ENCODE data around the gene PRDM16.

Gene PRDM16

GRCh38 chr1:3070644-3071564 is 1.9 kb downstream of the PRDM16 start:
- DNase-seq: no peak

- DNase-seq: no peak
Measured at GRCh38 chr1:3071565-3072390, 2.8 kb downstream of the PRDM16 start.

DNA sequence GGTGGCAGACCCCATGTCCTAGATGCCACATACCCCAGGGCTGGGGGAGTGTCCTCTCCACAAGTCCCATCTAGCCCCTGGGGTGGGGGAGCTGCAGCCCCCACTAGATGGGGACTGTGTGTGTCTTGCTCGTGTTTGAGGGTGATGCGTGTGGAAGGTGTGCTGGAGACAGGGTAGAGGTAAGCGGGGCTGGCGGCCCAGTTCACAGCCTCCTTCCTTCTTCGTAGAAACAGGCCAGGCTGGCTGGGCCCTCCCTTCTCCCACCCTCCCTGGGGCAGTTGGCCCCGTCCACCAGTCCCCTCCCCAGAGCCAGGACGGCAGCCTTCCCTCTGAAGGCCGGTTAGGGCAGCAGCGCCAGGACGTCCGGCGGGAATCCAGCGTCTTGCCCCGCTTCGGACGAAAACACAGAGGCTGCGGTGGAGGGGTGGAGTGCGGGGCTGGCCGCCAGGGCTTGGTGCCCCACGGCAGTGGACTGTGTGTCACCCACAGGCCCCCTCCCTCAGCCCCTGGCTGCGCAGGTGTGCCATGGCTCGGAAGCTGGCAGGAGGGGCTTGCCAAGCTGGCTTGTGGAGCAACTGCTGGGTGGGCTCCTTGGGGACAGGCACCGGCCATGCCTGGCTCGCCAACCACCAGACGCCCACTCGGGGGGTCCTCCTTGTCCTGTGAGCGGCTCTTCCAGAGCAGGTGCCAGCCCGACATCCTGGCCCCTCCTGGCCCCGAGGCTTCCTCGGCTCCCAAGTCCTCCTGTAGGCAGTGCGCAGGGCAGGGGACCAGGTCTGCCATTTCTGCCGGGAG is 3.6 kb downstream of the PRDM16 start:
- DNase-seq: no peak

GRCh38 chr1:3073186-3073488 is 4.1 kb downstream of the PRDM16 start:
- no peak for DNase-seq

GRCh38 chr1:3073489-3074296 is 4.7 kb downstream of the PRDM16 start:
- no peak for DNase-seq

GRCh38 chr1:3074297-3074741 is 5.3 kb downstream of the PRDM16 start:
- DNase-seq: no peak

- DNase-seq: no peak
Measured at GRCh38 chr1:3074800-3075199, 5.8 kb downstream of the PRDM16 start.

DNA sequence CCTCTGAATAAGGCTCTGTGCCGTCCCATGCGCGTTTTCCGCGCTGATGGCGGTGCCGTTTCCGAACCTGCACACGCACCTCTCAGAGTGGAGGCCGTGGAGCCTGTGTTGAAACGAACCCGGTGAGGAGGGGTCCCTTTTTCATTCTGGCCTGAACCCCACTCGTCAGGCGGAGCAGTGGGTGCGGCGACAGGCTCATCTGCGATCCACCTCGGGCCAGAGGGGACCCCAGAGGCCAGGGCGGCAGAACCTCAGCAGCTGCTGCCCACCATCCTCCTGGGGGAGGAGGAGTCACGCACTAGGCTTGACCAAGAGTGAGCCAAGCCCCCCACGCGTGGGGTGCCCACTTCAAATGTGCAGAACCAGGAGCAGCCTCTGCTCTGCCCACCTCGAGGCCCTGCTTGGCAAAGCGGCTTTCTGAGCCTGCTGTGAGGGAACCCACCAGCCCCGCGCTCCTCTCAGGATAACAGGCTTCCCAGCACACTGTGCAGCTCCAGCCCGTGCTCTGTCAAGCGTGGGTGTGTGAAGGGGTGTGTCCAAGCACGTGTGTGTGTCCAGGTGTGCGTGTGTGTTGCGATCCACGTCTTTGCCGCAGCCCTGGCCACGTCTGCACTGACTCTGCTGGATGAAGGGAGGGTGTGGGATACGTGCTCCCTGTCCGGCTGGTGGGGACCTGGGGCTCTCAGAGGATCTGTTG is 6.8 kb downstream of the PRDM16 start:
- no peak for DNase-seq

GRCh38 chr1:3076363-3076740 is 7.3 kb downstream of the PRDM16 start:
- DNase-seq: no peak

- DNase-seq: no peak
Measured at GRCh38 chr1:3077081-3077480, 8.1 kb downstream of the PRDM16 start.

DNA sequence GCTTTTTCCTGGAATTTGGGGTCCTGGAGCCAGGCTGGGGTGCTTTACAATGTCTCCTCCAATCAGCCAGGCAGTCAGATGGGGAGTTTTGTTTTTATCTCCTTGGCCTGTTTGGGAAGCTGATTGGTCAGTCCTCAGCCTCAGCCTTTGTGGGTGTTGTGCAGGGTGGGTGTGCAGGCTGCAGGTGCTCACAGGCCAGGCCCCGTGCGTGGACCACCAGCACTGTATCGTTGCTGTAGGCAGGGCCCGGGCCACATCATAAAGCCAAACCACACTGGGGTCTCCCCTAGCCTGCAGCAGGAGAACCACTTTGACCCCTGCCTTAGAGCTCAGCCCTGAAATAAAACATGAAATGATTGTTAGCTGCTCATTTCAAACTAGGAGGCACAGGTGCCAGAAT is 8.6 kb downstream of the PRDM16 start:
- DNase-seq: no peak

GRCh38 chr1:3078430-3078861 is 9.4 kb downstream of the PRDM16 start:
- no peak for DNase-seq

DNA sequence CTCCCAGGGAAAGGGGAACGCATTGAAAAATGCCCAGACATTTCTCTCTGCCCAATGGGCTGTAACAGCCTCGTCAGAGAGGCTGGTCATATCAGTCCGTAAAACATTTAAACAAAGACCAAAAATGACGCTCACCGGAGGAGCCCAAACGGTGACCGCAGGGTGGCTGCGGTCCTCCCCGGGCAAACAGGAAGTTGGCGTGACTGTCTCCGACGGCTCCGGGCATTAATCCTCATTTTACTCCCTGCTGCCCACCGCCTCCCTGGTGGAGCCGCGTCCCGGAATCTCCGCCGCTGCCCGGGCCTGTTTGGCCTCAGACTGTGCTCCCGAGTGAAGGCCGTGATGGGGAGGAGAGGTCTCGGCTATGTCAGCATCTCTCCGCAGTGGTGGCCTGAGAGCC is 9.9 kb downstream of the PRDM16 start:
- no peak for DNase-seq

- DNase-seq: no peak
Measured at GRCh38 chr1:3079381-3080052, 10.5 kb downstream of the PRDM16 start.

- no peak for DNase-seq
Measured at GRCh38 chr1:3080053-3080955, 11.3 kb downstream of the PRDM16 start.

DNA sequence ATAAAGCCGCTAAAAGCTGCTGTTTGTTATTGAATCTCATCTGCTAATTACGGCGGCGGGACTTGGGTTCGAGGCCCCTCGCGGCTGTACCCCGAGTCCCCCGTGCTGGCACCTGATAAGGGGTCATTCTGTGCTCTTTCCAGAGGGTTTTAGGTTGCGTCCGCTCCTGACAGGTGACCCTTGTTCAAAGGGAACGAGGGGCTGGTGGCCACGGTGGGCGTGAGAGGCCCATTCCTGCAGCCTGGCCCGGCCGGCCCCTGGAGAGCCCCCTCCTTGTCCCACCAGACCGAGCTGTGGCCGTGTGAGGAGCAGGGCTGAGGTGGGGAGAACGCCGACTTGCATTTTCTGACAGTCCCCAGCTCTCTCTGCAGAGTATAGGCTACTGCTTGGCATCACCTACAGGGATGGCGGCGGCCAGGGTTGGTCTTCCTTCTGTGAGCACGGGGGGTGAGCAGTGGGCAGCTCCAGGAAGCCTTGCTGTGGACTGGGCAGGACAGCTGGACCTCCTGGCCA is 12.2 kb downstream of the PRDM16 start:
- no peak for DNase-seq

- no peak for DNase-seq
Measured at GRCh38 chr1:3082051-3082450, 13.0 kb downstream of the PRDM16 start.

GRCh38 chr1:3082571-3083516 is 13.8 kb downstream of the PRDM16 start:
- DNase-seq: no peak

GRCh38 chr1:3084154-3084553 is 15.2 kb downstream of the PRDM16 start:
- DNase-seq: no peak

Data from NCI-H1417 (cell line).